ENCODE measurements around the gene PCLO.

- TF ChIP-seq YY1 (IDR thresholded peaks at IDR 0.05; ENCODE audit: borderline replicate concordance in 1 of 3, control insufficient read depth in 1 of 3, extremely low read depth in 1 of 3, insufficient read depth in 3 of 3, insufficient read length in 1 of 3, insufficient replicate concordance in 2 of 3, low read depth in 1 of 3, low read length in 2 of 3) (no peak), GABPA (tag; conservative IDR thresholded peaks at IDR 0.05; ENCODE audit: low read depth) (no peak), CREB1 (IDR thresholded peaks at IDR 0.05) (no peak), CREB1 (CRISPR knock-in tag; IDR thresholded peaks at IDR 0.05) (no peak), CTCF (IDR thresholded peaks at IDR 0.05 in 2 of 3, conservative IDR thresholded peaks at IDR 0.05 in 1 of 3; ENCODE audit: insufficient read depth in 2 of 3, low read depth in 1 of 3, low read length in 3 of 3) (no peak), USF1 (CRISPR knock-in tag; IDR thresholded peaks at IDR 0.05) (no peak), POLR2B (IDR thresholded peaks at IDR 0.05; ENCODE audit: low read depth, partially characterized antibody) (no peak), ATF3 (IDR thresholded peaks at IDR 0.05) (no peak), ATF3 (CRISPR knock-in tag; conservative IDR thresholded peaks at IDR 0.05) (no peak), IRF9 (tag; IDR thresholded peaks at IDR 0.05) (no peak)
These were observed 31.8 kb downstream of the PCLO start for GRCh38 chr7:83130623-83131545.
